ENCODE data around the gene MYRIP.
"Not testable (repeated sequence)": the region's sequence is repeated elsewhere in the genome, so short reads cannot be mapped to it uniquely, and the experiment has no call there.

The MYRIP gene

DNA sequence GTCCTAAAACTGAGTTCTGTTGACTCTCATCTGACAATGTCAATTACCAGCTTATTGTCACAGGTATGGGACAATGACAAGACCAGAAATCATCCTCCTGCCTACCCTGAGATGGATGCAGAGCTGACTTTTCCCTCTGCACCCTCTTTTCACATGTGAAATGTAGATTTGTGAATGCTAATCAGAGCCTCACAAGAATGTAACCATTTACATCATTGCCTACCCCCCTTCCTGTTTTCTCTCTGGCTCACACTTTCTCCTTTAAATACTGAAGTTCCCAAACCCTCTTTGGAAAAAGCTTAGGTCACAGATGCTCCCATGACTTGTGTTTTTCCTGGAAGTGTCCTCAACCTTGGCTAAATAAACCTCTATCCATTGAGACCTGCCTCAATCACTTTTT, 228.2 kb downstream of the MYRIP start:
- DNase-seq (ENCODE audit: low read depth) = no peak

DNA sequence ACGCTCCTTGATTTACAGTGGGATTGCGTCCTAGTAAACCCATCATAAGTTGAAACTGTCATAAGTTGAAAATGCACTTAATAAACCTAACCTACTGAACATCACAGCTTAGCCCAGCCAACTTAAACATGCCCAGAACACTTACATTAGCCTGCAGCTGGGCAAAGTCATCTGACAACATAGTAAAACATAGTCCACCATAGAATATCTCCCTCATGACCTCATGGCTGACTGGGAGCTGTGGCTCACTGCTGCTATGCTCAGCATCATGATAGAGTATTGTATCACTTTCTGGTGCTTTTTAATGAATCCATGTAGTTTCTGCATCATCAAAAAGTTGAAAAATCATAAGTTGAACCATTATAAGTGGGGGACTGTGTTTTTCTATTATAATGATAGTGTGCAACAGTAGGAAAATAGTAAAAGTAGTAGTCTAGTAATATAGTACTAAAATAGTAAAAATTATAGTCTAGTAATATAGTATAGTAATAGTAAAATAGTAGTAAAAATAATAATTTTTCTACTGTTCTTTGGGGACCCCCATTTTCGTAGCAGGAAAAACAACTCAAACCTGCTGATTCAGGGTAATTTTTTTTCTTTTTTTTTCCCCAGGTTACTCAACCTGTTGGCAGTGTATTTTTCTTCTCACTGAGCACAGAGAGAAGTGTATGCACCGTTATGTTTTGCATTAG, 233.5 kb downstream of the MYRIP start:
- no peak for DNase-seq (ENCODE audit: low read depth)

DNA sequence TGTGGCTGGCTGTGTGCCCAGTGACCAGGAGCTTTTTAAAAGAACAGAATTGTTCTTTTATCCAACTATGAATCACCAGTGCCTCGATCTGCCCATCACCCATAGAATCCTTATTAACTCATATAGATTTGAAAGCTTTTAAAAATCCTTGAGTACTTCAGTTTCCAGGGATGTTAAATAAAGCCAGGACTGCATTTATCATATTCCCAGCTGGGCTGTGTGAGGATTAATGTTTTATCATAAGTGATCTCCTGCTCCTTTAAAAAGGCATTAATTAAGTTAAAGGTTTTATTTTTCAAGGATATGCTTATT, 234.0 kb downstream of the MYRIP start:
- DNase-seq (ENCODE audit: low read depth) = no peak

DNA sequence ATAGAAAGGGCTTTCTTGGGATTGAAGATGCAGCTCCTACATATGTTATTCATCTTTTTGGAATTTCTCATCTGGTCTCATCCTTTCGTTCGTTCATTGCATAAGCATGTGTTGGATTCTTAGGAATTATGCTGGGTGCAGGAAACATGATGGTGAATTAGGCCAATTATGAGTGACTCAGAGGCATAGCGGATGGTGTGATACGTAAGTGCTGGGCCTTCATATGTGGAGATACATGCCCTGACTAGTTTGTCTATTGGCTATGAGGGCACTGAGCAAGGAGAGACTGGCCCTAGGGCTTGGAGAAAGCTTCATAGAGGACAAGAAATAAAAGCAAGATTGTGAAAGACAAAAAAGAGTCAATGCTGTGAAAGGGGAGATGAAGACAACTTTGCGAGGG, 235.1 kb downstream of the MYRIP start:
- DNase-seq (ENCODE audit: low read depth) = no peak

DNA sequence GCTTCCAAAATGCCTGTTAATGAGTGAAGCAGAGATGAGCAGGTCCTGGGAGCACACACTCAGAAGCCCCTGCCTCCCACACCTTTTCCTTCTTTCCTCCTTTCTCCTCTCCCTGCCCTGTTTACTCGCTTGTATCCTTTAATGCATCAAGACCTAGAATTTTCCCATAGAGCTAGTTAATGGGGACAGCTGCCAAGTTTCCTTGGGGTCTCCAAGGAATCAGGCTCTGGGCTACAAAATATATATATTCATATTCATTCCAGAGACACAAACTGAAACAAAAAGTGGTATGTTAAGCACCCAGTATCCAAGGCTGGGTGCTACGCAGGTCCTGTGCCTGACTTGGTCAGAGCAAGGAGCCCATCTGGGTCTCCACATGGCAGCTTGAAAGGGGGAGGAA, 235.6 kb downstream of the MYRIP start:
- no peak for DNase-seq (ENCODE audit: low read depth)

DNA sequence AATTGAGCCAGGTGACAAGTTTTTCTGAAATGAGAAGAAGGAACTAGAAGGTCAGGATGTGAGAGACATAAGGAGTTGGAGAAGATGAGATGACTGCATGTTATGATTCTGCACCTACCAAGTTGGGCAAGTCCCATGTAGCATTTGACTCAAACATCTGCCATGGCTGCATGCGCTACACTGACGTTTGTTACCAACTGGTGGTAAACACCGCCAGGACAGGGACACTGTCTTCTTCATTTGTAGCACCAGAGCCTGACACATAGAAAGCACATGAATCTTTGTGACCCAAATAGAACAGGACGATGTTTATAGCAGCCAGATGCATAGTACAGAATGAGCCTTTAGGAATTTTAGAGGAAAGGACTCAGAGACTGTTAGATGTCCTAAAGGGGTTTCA, 236.7 kb downstream of the MYRIP start:
- no peak for DNase-seq (ENCODE audit: low read depth)

DNA sequence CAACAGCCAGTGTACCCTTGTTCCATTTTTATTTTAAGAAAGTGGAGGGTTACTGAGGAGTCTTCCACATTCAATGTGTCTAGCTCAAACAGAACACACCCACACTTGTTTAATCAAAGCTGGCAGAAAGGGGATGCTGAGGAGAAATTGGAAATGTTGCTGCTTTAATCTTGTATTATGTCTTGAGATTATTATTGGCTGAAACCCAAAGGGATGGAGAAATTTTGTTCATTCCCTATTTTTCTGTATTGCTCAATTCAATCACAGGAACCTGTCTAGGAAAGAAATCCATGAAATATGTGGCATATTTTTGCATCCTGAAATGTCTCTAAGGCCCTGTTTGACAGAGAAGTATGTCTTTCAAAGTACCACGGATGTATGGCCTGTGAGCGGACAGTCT, 238.0 kb downstream of the MYRIP start:
- DNase-seq (ENCODE audit: low read depth) = no peak

DNA sequence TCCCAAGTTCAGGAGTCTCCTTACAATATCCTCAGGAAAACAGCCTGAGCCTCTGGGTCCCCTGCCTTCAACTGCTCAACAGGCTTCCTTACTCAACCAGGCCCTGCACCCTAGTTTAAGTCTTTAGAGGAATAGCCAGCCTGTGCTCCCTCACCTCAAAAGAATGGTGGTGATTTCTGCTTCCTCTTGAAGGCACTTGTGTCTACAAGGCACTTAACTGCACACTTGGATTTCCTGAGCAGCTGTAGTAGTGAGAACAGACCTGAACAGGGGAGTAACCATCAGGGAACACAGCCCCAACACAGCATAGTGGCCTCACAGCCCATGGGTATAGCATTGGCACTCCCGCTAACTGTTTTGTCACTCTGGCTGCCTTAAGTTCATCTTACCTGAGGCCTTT, 244.3 kb downstream of the MYRIP start:
- DNase-seq (ENCODE audit: low read depth) = no peak

DNA sequence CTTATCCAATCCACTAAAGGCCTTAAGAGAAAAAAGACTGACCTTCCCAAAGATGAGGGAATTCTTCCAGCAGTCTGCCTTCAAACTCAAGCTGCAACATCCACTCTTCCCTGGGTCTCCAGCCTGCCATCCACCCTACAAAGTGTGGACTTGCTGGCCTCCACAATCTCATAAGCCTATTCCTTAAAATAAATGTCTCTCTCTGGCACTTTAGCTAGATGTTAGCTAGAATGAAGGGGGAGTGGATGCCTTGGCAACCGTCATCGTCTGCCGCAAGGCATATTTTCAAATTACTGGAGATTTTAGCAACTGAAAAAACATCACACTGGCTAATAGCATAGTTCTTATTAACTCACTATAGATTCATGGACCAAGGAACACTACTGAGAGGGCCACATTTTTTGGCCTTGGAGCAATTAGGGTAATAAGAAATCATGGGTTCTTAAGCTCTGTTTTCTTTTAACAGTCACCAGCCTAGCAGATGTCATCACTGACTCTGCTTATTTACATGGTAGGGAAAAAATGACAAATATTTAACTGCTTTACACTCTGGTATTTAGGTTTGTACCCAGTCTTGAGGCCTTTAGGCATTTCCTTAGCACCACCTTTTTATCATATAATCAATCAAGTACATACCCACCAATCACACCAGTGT, 245.3 kb downstream of the MYRIP start:
- no peak for DNase-seq (ENCODE audit: low read depth)

DNA sequence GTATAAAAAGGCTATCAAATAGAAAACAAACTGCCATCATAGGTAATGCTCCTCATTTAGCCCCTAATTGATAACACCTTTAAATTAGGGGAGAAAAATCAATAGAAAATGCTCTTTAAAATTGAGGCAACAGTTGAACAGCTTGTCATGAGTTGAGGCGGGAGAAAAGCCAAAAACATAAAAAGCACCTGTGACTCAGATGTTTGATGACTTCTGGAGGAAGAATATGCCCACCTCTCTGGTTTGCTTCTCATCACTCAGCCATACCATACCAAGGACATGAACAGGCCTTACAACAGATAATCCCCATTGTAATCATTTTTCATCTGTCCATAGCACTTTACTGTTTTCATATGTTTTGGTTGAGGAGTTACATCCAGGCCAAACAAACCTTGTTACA, 246.0 kb downstream of the MYRIP start:
- DNase-seq (ENCODE audit: low read depth) = no peak

DNA sequence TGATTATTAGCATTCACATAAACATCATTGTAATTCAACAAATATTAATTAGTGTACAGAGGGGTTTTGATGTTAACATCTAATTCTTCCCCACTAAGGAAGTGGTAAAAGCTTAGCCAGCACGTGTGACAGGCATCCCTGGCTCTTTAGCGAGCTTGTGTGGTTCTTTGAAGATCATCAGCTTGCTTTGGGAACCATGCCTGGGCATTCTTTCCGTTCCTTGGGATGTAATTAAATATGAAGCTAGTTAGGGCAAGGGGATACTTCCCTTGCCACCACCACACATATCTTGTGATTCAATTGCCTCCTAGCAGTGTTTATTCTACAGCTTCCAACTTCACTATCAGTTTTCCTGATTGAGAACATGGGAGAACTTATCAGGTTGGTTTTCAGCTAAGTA, 246.5 kb downstream of the MYRIP start:
- no peak for DNase-seq (ENCODE audit: low read depth)

DNA sequence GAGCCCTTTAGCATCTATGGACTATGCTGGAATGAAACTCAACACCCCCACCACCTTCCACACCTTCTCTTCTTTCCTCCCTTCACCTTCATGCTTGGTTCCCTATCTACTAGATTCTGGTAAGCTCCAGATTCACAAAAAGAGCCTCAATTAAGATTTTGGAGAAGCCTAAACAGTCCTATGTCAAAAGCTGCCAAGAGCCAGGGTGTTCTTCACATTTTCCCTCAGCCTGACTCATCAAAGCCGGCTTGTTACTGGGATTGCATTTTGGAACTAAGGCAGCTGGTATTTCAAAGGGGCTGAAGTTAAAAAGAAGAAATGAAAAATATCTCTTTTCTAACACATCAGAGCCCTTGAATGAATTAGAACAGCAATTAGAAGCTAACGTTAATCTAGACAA, 247.7 kb downstream of the MYRIP start:
- DNase-seq (ENCODE audit: low read depth) = no peak

DNA sequence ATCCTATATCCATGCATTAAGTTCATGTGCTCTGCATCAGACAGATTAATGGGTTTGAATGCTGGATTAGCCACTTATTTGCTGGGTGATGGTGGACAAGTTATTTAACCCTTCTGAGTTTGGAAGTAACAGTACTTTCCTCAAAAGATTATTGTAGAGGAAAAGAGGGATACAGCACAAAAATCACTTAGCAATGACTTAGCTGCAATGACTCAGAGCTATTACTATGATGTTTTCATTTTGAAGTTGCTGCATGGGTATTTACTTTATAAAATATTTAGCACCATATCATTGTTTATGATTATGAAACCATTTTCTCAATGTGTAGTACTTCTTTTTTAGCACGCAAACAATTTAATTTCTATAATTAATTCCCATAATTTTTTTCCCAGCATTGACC, 248.4 kb downstream of the MYRIP start:
- DNase-seq (ENCODE audit: low read depth) = no peak

DNA sequence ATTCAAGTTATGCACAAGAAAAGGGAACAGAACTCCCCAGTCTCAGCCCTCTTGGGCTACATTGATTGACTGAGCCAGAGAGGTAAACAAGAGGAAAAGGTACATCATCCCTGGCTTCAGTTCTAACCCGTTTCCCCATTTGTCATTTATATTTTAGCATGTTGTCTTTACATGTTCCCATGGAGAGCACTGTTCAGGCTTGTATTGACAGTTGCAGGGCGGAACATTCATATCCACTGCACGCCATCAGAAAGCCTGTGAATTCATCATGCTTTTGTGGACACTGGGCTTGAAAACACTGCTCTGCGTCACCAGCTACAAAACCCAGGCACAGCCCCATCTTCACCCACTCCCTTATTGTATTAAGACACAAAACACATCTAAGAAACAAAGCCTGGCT, 259.2 kb downstream of the MYRIP start:
- no peak for DNase-seq (ENCODE audit: low read depth)

DNA sequence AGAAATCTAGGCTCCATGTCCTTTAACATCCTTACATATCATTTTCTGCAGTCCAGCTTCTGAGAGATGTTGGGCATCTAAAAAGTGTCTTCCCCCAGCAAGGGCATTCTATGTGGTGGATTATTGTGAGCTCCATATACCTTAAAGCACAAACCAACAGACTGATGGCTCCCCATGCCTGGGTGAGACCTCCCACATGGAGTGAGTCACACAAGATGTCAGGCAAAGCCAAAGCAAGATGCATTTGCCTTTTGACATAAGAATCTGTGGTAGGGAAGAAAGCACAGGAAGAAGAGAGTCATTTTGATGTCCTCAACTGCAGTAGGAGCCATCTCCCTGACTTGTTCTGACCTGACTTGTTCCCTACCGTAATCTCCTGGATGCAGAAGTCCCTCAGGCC, 261.4 kb downstream of the MYRIP start:
- DNase-seq (ENCODE audit: low read depth) = no peak

DNA sequence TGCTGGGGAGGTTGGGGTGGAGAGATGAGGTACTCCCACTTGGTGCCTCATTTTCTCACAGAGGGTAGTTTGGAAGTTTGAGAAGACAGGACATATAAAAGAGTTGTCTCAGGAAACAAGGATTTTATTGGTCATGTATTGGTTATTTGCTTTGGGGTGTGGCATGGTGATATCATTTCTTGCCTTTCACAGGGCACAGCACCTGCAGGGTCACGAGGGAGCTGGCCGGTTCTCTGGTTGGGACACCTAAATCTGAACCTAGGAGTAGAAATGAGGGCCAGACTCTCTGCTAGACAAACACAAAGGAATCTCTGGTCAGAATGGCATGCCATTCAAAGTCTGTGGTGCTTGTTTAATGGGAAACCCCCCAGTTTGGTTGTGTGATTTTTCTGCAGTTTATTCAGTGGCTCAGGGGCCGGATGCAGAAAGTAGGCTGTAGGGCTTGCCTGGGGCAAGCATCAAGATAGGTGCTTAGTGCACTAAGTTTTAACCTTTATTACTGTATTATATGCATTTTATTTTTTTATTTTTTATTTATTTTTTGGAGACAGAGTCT, 262.4 kb downstream of the MYRIP start:
- DNase-seq (ENCODE audit: low read depth) = no peak

DNA sequence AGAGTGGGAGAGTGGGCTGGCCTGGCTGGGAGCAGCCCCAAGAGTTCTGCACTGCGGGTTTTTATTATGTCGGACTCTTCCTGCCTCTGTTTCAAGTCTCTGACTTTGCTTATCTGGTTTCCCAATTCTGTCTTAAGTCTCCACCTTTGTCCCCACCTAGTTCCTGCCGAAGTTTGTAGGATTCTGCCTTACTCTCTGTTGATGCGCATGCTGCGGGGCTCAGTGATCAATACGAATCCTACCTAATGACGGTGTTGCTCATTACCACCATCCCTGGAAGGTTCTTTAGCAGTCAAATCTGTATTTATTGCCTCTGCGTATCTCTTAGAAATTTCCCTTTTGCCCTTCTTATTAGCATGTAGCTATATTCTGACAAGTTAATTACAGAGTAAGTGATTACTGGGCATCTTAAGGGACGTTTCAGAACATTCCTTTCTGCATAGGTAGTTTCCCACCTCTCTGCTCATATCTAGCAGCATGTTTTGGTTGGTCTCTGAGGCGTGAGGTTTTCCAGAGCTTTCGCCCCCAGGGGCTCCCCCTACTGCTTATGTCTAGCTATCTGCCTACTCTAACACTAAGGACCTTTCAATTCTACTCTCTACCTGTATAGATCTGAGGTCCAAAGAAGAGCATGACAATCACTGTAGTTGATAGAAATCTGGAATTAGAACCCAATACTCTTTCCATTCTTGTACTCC, 264.1 kb downstream of the MYRIP start:
- DNase-seq (ENCODE audit: low read depth) = no peak

DNA sequence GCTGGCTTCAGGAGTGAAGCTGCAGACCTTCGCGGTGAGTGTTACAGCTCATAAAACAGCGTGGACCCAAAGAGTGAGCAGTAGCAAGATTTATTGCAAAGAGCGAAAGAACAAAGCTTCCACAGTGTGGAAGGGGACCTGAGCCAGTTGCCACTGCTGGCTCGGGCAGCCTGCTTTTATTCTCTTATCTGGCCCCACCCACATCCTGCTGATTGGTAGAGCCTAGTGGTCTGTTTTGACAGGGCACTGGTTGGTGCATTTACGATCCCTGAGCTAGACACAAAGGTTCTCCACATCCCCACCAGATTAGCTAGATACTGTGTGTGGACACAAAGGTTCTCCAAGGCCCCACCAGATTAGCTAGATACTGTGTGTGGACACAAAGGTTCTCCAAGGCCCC, 267.7 kb downstream of the MYRIP start:
- not testable (repeated sequence) for DNase-seq (ENCODE audit: low read depth)

DNA sequence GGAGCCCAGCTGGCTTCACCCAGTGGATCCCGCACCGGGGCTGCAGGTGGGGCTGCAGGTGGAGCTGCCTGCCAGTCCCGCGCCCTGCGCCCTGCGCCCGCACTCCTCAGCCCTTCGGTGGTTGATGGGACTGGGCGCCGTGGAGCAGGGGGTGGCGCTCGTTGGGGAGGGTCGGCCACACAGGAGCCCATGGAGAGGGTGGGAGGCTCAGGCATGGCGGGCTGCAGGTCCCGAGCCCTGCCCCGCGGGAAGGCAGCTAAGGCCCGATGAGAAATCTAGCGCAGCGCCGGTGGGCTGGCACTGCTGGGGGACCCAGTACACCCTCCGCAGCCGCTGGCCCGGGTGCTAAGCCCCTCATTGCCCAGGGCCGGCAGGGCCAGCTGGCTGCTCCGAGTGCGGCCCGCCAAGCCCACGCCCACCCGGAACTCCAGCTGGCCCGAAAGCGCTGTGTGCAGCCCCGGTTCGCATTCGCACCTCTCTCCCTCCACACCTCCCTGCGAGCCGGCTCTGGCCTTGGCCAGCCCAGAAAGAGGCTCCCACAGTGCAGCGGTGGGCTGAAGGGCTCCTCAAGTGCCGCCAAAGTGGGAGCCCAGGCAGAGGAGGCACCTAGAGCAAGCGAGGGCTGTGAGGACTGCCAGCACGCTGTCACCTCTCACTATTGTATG, 268.6 kb downstream of the MYRIP start:
- DNase-seq (ENCODE audit: low read depth) = not testable (repeated sequence)

DNA sequence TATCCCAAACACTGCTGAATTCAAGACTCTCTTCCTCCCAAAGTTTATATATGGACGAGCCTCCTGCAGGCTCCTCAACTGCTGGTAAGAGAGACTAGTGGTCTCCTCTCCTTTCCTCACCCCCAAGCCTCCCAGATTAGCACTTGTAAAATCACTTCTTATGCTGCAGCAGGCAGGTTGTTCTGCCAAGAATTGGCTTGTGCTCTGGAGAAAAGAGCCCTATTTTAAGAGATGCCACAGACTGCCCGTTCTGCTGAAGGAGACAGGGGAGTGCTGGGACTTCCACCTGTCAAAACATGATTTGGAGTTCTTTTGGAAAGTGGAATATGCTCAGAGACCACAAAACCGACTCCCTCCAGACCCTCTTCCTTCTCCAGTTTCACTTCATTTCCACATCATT, 269.2 kb downstream of the MYRIP start:
- DNase-seq (ENCODE audit: low read depth) = no peak

DNA sequence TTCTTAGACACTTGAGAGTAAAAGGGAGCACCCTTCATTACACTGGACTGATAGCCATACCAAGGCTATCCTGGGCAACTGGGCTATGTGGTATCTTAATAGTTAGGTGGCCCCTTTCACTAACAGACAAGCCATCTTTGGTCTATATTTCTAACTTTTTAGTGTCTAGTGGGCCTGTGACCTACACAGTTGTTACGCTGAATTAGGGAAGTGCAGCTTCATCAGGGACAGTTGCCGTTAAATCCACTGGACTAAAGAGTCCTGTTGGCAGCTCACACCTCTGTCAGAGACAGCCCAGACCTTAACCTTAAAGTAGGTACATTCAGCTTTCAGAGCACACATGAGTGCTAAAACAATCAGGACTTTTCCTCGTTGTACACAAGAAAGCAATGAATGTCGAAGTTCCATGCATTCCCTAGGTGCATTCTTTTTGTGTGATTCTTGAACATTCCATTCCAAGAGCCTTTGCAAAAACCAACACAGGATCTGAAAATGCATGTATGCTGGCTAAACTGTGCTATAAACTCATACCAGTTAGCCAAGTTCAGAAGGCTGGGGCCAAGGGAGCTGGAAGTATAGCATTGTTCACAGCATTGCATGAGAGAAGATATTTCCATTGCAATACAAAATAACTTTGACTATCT, 269.9 kb downstream of the MYRIP start:
- DNase-seq (ENCODE audit: low read depth) = no peak

DNA sequence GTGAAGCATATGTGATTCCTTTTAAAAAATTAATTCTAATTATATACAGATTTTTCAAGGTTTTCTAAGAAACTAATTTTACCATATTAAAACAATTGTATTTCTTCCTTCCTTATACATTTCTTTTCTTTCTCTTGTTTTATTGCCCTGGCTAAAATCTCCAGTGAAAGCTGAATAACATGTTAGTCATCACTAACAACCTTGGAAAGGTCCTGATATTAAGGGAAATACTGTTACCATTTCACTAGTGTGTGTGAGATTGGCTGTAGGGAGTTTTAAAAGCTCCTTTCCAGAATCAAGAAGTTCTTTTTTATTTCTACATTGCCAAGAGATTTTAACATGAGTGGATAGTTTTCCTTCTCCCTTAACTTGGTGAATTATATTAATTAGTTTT, 270.4 kb downstream of the MYRIP start:
- no peak for DNase-seq (ENCODE audit: low read depth)
